CD4-positive, alpha-beta T cell treated with Interleukin-6 for 4 hours (primary cell): ENCODE results near the gene TULP4.
"Not testable (repeated sequence)": the region's sequence is repeated elsewhere in the genome, so short reads cannot be mapped to it uniquely, and the experiment has no call there.

ENCODE experiments used
- DNase-seq: peaks from one replicate; pipeline ENCODE4 v3.0.0-alpha.2; 2020; ENCODE audit warnings: mixed read lengths

Gene TULP4

GRCh38 chr6:158329531-158329930 is 17.3 kb downstream of the TULP4 start:
- DNase-seq: no peak

GRCh38 chr6:158330016-158330415 is 17.8 kb downstream of the TULP4 start:
- no peak for DNase-seq

- no peak for DNase-seq
Observed at GRCh38 chr6:158332237-158332636, 20.0 kb downstream of the TULP4 start.

GRCh38 chr6:158333094-158333493 is 20.8 kb downstream of the TULP4 start:
- no peak for DNase-seq

DNA sequence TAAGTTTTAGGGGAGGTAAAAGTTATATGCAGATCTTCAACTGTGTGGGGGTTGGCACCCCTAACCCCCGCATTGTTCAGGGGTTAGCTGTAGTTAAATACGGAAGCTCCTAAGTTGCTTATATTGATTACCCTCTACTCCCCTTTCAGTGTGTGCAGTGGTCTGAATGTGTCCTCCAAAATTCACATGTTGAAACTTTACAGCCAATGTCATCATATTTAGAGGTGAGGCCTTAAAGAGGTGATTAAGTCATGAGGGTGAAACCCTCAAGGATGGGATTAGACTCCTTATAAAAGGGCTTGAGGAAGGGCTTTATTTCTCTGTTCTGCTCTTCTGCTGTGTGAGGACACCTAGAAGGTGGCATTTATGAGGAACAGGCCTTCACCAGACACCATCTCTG is 22.3 kb downstream of the TULP4 start:
- DNase-seq: no peak

DNA sequence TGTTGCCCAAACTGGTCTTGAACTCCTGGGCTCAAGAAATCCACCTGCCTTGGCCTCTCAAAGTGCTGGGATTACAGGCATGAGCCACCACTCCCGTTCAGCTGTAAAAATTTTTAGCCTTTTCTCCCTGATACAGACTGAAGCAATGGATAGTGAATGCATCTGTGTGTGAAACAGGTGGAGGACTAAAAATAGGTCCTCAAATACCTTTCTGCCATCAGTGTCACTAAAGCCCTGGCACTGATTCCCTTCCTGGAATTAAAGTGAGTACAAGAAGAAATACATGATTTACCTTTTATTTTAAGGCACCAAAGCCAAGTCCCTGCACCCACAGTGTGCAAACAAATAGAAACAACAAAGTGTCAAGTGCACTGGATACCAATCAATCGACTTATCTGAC is 25.1 kb downstream of the TULP4 start:
- no peak for DNase-seq

DNA sequence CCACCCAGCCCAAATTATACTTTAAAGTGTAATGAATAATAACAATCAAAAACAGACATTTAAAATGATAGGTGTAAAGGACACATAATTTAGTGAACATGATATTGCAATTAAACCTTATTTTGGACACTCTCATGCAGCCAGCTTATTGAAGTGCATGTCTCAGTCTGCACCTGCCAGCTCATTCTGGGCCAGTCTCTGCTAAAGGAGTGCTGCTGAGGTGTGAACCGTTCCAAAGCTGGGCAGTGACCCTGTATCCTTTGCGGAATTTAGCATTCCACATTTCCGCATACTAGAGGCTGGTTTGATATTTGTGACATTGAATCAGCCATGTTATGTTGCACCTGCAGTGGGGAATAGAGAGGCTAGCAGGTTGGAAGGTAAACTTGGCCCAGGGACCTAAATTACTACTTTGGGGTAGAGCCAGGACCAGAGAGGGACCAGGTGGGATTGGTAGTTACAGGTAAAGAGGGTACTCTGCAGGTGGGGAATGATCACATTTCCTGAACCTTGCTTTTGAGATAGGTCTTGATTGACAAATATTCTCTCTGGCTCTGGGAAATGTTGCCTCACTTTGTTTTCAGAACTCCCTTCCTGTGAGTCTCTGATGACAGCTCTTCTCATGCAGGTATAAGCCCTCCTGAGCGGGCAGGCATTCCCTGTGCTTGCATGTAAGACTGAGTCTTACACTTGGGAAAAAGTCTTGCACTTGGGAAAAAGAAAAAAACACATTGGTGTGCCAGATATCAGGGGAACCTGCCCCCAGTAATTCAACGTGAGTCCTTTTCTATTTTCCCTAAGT is 26.2 kb downstream of the TULP4 start:
- no peak for DNase-seq

GRCh38 chr6:158339197-158339596 is 26.9 kb downstream of the TULP4 start:
- DNase-seq: not testable (repeated sequence)

DNA sequence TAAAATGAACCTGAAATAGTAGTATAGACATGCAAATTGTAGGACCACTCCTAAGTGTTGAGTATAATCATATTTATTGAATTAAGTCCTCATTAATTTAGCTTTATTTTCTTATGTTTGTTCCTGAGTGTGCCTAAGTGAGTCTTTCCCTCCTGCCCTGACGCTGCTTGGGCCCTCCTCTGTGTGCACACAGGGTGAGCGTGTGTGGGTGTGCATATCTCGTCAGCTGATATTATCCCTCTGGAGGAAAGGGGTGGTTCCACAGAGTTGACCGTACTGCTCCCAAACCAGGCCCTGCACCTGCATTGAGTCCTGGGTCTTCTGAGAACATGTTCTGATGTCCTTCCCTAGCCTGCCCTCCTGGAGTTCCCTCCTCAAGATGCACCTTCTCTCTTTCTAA is 28.0 kb downstream of the TULP4 start:
- DNase-seq: no peak

DNA sequence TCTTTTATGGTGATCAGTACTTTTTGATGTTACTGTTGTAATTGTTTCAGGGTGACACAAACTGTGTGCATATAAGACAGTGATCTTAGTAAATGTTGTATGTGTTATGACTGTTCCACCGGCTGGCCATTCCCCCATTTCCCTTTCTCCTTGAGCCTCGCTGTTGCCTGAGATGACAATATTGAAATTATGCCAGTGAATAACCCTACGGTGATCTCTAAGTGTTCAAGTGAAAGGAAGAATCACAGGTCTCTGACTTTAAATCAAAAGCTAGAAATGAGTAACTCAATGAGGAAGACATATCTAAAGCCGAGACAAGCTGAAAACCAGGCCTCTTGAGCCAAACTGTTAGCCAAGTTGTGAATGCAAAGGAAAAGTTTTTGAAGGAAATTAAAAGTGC is 32.3 kb downstream of the TULP4 start:
- DNase-seq: no peak

- not testable (repeated sequence) for DNase-seq
Observed at GRCh38 chr6:158345444-158345843, 33.2 kb downstream of the TULP4 start.

DNA sequence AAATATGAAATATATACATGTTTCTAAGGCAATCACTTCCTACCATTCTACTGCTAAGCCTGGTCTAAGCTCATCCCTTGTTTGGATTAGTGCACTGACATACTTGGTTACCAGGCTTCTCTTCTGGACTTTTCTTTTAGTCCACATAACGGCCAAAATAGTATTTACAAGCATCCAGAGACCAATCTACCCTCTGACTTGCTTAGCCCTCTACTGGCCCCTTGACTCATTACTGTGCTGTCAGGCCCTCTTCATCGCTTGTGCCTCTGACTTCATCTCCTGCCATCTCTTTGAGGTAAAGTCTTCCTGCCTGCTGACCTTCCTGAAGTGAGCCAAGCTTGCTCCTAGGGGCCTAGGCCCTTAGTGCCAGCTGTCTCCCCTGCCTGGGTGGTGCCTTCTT is 35.1 kb downstream of the TULP4 start:
- DNase-seq: no peak

DNA sequence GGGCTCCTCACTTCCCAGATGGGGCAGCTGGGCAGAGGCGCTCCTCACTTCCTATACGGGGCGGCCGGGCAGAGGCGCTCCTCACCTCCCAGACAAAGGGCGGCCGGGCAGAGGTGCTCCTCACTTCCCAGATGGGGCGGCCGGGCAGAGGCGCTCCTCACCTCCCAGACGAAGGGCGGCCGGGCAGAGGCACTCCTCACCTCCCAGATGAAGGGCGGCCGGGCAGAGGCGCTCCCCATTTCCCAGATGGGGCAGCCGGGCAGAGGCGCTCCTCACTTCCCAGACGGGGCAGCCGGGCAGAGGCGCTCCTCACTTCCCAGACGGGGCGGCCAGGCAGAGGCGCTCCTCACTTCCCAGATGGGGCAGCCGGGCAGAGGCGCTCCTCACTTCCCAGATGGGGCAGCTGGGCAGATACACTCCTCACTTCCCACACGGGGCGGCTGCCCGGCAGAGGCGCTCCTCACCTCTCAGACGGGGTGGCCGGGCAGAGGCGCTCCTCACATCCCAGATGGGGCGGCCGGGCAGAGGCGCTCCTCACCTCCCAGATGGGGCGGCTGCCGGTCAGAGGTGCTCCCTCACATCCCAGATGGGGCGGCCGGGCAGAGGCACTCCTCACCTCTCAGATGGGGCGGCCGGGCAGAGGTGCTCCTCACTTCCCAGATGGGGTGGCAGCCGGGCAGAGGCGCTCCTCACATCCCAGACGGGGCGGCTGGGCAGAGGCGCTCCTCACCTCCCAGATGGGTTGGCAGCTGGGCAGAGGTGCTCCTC is 36.7 kb downstream of the TULP4 start:
- DNase-seq: not testable (repeated sequence)

DNA sequence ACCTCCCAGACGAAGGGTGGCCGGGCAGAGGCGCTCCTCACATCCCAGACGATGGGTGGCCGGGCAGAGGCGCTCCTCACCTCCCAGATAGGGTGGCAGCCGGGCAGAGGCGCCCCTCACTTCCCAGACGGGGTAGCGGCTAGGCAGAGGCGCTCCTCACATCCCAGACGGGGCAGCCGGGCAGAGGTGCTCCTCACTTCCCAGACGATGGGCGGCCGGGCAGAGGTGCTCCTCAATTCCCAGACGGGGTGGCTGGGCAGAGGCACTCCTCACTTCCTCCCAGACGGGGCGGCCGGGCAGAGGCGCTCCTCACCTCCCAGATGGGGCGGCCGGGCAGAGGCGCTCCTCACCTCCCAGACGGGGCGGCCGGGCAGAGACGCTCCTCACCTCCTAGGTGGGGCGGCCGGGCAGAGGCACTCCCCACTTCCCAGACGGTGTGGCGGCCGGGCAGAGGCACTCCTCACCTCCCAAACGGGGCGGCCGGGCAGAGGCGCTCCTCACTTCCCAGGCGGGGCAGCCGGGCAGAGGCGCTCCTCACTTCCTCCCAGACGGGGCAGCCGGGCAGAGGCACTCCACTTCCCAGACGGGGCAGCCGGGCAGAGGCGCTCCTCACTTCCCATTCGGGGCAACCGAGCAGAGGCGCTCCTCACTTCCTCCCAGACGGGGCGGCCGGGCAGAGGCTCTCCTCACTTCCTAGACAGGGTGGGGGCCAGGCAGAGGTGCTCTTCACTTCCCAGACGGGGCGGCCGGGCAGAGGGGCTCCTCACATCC is 37.4 kb downstream of the TULP4 start:
- not testable (repeated sequence) for DNase-seq

- DNase-seq: not testable (repeated sequence)
Observed at GRCh38 chr6:158350731-158351130, 38.5 kb downstream of the TULP4 start.

DNA sequence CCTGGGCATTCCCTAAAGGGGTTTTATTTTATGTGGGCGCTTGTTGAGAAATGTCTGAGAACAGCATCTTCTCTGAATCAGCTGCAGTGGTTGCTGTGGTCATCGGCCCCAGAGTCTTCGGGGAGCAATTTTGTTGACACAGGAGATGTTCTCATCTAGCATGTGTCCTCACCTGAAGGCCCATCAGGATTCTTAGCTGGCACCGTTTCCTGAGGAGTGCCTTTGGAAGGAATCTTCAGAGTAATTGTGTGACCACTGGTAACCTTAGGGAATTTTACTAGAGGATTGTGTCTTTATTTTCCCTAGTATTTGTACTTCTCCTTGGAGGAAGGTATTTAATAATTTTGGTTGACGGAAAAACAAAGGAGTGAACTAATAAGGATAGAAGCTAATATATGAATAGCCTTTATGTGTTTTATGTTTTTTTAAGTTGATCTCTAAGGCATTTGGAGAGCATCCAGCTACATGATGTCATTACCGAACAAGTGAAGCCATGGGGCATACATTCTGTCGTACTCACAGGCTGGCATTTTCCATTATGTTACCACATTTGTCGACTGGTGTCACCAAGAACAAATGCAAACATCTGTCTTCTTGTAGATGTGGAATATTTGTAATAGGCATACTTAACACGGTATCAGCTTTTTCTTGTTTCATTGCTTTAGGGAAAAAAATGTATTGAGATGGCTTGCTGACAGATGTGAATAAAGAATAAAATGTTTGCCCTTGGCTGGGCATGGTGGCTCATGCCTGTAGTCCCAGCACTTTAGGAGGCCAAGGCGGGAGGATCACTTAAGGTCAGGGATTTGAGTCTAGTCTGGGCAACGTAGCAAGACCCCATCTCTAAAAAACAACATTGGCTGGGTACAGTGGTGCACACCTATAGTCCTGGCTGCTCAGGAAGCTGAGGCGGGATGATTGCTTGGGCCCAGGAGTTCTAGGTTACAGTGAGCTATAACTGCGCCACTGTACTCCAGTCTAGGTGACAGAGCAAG is 41.9 kb downstream of the TULP4 start:
- DNase-seq: no peak

DNA sequence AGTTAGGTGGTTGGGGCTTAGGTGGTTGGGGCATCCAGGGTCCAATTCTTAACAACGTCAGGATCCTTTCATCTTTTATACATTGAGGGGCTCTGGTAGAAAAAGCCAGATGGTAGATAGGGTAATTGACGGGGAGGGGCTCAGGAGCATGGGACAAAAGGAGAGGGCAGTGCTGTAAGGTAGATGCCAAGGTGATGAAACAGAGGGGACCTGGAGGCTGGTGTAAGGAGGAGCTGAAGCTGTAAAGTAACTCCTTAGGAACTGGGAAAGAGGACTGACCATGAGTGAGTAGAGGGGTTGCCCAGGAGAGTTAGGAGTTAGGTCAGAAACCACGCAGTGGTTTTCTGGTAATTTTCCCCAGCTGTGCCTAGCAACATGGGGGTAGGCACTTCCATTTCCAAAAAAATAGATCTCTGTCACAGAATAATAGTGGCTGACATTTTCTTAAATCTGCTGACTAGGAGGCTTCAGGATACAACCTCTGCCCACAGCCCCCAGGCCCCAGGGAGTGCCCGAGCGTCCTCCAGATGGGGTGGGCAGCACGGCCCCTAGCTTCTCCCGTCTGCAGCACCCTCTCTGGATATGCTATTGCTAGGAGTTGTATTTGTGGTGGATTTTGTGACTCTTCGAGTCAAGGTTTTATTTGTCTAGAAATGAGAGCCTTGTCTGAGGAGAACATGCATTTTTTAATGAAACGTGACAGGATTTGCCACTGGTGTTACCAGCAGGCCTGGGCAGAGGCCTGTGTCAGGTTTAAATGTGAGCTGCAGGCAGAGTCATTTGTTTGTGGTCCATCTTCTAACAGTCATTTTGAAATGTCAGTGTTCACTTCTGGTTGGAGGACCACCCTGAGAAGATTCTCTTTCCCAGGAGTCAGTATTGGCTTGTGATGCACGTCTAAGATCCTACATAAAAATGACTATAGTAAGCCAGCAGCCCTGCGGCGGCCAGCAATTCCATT is 44.6 kb downstream of the TULP4 start:
- no peak for DNase-seq

- DNase-seq: no peak
Observed at GRCh38 chr6:158357570-158358216, 45.4 kb downstream of the TULP4 start.

GRCh38 chr6:158358450-158359077 is 46.3 kb downstream of the TULP4 start:
- DNase-seq: peak; percentile 8

DNA sequence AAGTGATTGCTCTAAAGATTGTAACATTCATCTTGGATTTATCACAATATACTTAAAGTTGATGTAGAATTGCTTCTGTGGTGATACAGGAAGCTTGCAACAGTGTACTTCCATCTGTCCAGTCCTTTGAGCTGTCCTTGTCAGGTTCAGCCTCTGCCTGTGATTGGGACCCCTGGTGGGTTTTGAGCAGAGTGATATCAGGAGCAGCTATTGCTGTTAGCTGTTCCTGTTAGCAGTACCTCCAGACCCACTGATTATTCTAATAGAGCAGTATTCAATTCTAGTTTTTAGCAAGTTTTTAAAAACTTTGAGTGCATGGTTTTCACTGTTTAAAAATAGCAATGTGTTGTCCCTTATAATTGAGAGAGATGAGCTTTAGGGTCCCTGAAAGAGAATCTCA is 48.8 kb downstream of the TULP4 start:
- no peak for DNase-seq
